ENCODE results near the gene ALAD. TPM values are rescaled to one million over a fixed set of nuclear protein-coding genes. Genes with fewer than 3 reads are reported as not detected.

The ALAD gene
- total and polyA plus RNA-seq, 2 experiments from 2014 or later, result 13.7 to 18.7 TPM

DNA sequence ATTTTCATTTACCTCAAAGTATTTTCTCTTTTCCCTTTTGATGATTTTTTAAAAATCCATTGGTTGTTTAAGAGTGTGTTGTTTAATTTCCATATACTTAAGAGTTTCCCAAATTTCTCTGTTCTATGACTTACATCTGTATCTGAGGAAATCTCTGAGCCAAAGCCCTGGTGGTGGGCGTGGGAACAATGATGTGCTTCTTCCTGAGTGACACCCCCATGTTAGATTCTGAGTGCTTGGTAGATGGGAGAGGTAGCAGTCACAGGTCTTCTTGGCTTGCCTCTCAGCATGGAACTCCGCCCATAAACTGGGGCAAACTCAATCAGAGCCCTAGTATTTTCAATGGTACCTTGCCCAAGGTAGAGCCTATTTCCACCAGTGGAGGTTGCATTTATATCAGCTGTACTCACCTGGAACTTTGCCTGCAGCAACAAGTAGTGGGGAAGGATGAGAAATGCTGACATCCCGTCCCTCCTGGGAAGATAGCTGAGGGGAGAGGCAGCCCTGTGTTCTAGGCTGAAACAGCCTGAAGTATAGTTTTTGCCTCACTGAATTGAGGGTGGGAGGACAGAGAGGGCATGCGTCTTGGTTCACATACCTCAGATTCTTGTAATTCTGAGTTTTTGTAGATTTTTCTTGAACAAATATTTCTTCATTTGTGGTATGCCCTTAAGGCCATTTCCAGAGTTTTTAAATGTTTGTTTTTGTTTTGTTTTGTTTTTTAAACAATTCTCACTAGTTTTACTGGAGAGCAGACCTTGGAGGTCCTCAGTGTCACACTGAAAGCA, 35.8 kb upstream of the ALAD start:
- Histone ChIP-seq H3K9me3 (ENCODE audit: low read depth) (no peaks in the 10 kb centered on the region), H3K4me1 (ENCODE audit: insufficient read depth) (no peaks in the 10 kb centered on the region), H3K27ac (no peak overlapping the region), H3K36me3 (ENCODE audit: low read depth) (no peaks in the 10 kb centered on the region), H3K79me2 (ENCODE audit: insufficient read depth) (no peaks in the 10 kb centered on the region), H3K4me3 (no peak overlapping the region), H3K4me2 (ENCODE audit: unreplicated experiment) (no peak overlapping the region), H3K9me2 (ENCODE audit: insufficient read depth) (no peaks in the 10 kb centered on the region), H3K27me3 (replicated peaks; ENCODE audit: insufficient read depth) (peaks cover 18% of the 10 kb centered on the region; the same call in 1 of the 2 replicates), H3F3A (ENCODE audit: insufficient read depth) (no peaks in the 10 kb centered on the region), H2AFZ (no peak overlapping the region), H4K20me1 (ENCODE audit: insufficient read depth) (no peaks in the 10 kb centered on the region), H3K9ac (no peak overlapping the region)
- in situ Hi-C loops (cut with MboI), result no loop called here
- TF ChIP-seq EZH2 (IDR thresholded peaks at IDR 0.05; ENCODE audit: insufficient read depth, poor library complexity, severe bottlenecking) (no peak), EZH2phosphoT487 (IDR thresholded peaks at IDR 0.05; ENCODE audit: insufficient read depth, low read depth) (no peak)
- DNase-seq, result peak; percentile 4
- WGBS, 2 experiments (ENCODE audit: low coverage in 1 of 2, low lambda C conversion rate in 2 of 2, missing lambda C conversion rate in 2 of 2), result 60 to 64% methylated on average over 4 of the region's 4 CpGs

DNA sequence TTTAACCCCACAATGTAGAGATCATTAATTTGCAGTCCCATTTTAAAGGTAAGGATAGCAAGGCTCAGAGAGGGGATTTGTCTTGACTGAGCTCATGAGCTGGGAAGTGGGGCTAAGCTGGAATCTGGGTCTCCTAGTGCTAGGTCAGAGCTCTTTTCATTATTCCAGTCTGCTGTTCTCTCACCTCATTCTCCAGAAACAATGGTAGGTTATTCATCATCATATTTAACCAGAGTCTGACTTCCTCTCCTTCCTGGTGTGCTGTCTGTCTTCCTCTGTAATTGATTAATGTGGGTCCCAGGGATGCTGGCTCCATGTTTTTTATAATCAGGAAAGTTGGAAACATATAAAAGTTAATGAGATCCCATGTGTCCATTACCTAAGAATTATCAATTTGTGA, 30.1 kb upstream of the ALAD start:
- Histone ChIP-seq H3K9me3 (ENCODE audit: low read depth) (no peaks in the 10 kb centered on the region), H3K36me3 (ENCODE audit: low read depth) (no peaks in the 10 kb centered on the region), H3K9ac (no peak overlapping the region), H3K27ac (no peak overlapping the region), H3K79me2 (ENCODE audit: insufficient read depth) (no peaks in the 10 kb centered on the region), H3K27me3 (replicated peaks; ENCODE audit: insufficient read depth) (peaks cover 18% of the 10 kb centered on the region; the same call in 1 of the 2 replicates), H2AFZ (no peak overlapping the region), H3K4me3 (no peak overlapping the region), H3K4me2 (ENCODE audit: unreplicated experiment) (no peak overlapping the region), H3K9me2 (ENCODE audit: insufficient read depth) (no peaks in the 10 kb centered on the region), H3K4me1 (ENCODE audit: insufficient read depth) (no peaks in the 10 kb centered on the region), H4K20me1 (ENCODE audit: insufficient read depth) (no peaks in the 10 kb centered on the region), H3F3A (ENCODE audit: insufficient read depth) (no peaks in the 10 kb centered on the region)
- TF ChIP-seq EZH2phosphoT487 (IDR thresholded peaks at IDR 0.05; ENCODE audit: insufficient read depth, low read depth), result no peak
- no peak for TF ChIP-seq EZH2 (IDR thresholded peaks at IDR 0.05; ENCODE audit: insufficient read depth, poor library complexity, severe bottlenecking)
- in situ Hi-C loops (cut with MboI), result no loop called here
- no peak for DNase-seq

DNA sequence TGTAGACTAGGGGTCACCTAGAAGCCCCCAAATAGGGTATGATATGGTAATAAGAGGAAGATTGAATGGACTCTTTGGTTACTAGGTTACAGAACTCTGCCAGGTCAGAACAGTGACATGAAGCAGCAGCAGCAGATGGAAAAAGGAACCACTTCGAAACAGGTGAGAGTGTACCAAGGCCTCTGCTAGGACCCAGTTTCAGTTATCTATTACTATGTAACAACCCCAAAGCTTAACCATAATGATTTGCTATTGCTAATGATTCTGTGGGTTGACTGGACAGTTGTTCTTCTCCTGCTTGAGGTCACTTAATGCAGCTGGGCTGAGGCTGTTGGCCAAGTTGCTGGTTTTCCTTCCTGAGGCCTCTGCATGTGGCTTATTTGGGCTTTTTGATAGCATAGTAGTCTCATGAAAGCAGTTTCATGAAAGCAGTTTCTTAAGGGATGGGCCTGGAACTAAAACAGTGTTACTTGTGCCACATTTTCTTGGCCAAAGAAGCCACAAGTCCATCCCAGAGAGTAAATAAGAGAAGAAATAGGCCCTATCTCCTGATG, 27.1 kb upstream of the ALAD start:
- Histone ChIP-seq H3K27ac (no peak overlapping the region), H3K9me2 (ENCODE audit: insufficient read depth) (no peaks in the 10 kb centered on the region), H3K79me2 (ENCODE audit: insufficient read depth) (no peaks in the 10 kb centered on the region), H3K4me3 (no peak overlapping the region), H3K9me3 (ENCODE audit: low read depth) (no peaks in the 10 kb centered on the region), H3F3A (ENCODE audit: insufficient read depth) (no peaks in the 10 kb centered on the region), H4K20me1 (ENCODE audit: insufficient read depth) (no peaks in the 10 kb centered on the region), H3K4me1 (ENCODE audit: insufficient read depth) (no peaks in the 10 kb centered on the region), H2AFZ (no peak overlapping the region), H3K27me3 (replicated peaks; ENCODE audit: insufficient read depth) (0 out of 2 replicates have a peak, but pooled peaks cover 2% of the 10 kb centered on the region), H3K4me2 (ENCODE audit: unreplicated experiment) (no peak overlapping the region), H3K9ac (no peak overlapping the region), H3K36me3 (ENCODE audit: low read depth) (no peaks in the 10 kb centered on the region)
- TF ChIP-seq EZH2 (IDR thresholded peaks at IDR 0.05; ENCODE audit: insufficient read depth, poor library complexity, severe bottlenecking) (no peak), EZH2phosphoT487 (IDR thresholded peaks at IDR 0.05; ENCODE audit: insufficient read depth, low read depth) (no peak)
- WGBS, 2 experiments (ENCODE audit: low coverage in 1 of 2, low lambda C conversion rate in 2 of 2, missing lambda C conversion rate in 2 of 2), result 85 to 100% methylated on average over 1 of the region's 1 CpG
- DNase-seq, result no peak
- in situ Hi-C loops (cut with MboI), result loop anchor here (10.0 kb wide), 1 partner anchor 227 kb away; no protein-coding TSS in a partner anchor

DNA sequence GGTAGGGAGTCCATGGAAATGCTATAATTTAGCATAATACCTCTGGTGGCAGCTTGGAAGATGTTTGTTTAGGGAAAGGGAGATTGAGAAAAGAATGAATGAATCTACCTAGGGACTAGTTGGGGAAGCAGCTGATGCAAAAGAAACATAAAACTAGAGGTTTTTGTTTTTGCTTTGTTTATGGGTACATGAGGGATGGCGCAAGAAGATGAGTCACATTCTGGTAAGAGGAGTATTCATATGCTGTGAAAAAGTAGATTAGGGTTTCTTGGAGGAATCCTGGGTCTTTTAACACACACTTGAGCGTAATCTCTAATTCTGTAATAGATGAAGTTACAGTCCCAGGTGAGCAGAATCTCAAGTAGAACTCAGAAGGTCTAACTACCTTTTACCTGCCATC, 26.5 kb upstream of the ALAD start:
- Histone ChIP-seq H3K27me3 (replicated peaks; ENCODE audit: insufficient read depth) (no peaks in the 10 kb centered on the region), H3K4me1 (ENCODE audit: insufficient read depth) (no peaks in the 10 kb centered on the region), H3F3A (ENCODE audit: insufficient read depth) (no peaks in the 10 kb centered on the region), H3K27ac (no peak overlapping the region), H3K9me3 (ENCODE audit: low read depth) (no peaks in the 10 kb centered on the region), H3K9me2 (ENCODE audit: insufficient read depth) (no peaks in the 10 kb centered on the region), H4K20me1 (ENCODE audit: insufficient read depth) (no peaks in the 10 kb centered on the region), H3K9ac (no peak overlapping the region), H3K36me3 (ENCODE audit: low read depth) (no peaks in the 10 kb centered on the region), H2AFZ (no peak overlapping the region), H3K4me3 (no peak overlapping the region), H3K4me2 (ENCODE audit: unreplicated experiment) (no peak overlapping the region), H3K79me2 (ENCODE audit: insufficient read depth) (no peaks in the 10 kb centered on the region)
- WGBS, 2 experiments (ENCODE audit: low coverage in 1 of 2, low lambda C conversion rate in 2 of 2, missing lambda C conversion rate in 2 of 2), result 82 to 88% methylated on average over 2 of the region's 2 CpGs
- in situ Hi-C loops (cut with MboI), result loop anchor here (10.0 kb wide), 1 partner anchor 227 kb away; no protein-coding TSS in a partner anchor
- peak; percentile 71 for DNase-seq
- TF ChIP-seq EZH2 (IDR thresholded peaks at IDR 0.05; ENCODE audit: insufficient read depth, poor library complexity, severe bottlenecking) (no peak), EZH2phosphoT487 (IDR thresholded peaks at IDR 0.05; ENCODE audit: insufficient read depth, low read depth) (no peak)

Measured in GM23248 (cell line).